ENCODE results near the gene CCR8.
"Not testable (repeated sequence)": the region's sequence is repeated elsewhere in the genome, so short reads cannot be mapped to it uniquely, and the experiment has no call there.

The CCR8 gene

DNA sequence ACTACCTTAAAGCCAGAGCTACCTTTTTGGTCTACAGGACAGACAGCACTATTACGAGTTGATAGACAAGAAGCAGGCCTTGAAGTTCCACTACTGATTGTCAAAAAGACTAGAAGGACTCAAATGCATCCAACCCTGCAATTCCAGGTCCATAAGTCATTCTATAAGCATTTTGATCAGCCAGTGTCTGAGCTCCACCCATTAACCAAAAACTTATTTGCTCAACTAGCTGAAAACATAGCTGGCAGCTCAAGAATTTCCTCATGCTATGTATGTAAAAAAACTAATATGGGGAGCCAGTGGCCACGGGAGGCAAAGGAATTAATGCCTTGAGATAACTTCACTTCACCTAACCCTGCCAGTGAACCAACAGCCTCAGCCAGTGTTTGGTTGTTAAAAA is 21.6 kb downstream of the CCR8 start:
- not testable (repeated sequence) for DNase-seq

GRCh38 chr3:39353168-39353927 is 23.8 kb downstream of the CCR8 start:
- DNase-seq: not testable (repeated sequence)

DNA sequence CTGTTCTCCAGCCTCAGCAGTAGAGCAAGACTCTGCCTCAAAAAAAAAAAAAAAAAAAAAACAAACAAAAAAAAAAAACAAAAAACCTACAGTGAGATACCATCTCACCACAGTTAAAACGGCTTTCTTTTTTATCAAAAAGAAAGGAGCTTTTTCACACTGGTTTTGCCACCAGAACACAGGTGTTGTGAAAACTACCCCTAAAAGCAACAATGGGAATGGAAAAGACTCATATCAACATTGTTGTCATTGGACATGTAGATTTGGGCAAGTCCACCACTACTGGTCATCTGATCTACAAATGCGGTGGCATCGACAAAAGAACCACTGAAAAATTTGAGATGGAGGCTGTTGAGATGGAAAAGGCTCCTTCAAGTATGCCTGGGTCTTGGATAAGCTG is 28.8 kb downstream of the CCR8 start:
- DNase-seq: no peak

GRCh38 chr3:39361252-39361927 is 31.9 kb downstream of the CCR8 start:
- no peak for DNase-seq

GRCh38 chr3:39362192-39362591 is 32.7 kb downstream of the CCR8 start:
- no peak for DNase-seq

DNA sequence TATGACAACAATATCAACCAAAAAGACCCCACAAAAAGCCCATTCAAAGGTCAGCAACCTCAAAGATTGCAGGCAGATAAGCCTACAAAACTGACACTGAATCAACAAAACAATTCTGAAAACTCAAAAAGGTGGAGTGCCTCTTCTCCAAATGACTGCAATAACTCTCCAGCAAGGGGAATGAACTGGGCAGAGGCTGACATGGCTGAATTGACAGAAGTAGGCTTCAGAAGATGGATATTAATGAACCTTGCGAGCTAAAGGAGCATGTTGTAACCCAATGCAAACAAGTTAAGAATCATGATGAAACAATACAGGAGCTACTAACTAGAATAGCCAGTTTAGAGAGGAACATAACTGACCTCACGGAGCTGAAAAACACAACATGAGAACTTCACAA is 33.3 kb downstream of the CCR8 start:
- DNase-seq: no peak

DNA sequence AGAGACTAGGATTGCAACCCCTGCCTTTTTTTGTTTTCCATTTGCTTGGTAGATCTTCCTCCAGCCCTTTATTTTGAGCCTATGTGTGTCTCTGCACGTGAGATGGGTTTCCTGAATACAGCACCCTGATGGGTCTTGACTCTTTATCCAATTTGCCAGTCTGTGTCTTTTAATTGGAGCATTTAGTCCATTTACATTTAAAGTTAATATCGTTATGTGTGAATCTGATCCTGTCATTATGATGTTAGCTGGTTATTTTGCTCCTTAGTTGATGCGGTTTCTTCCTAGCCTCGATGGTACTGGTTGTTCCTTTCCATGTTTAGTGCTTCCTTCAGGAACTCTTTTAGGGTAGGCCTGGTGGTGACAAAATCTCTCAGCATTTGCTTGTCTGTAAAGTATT is 40.9 kb downstream of the CCR8 start:
- not testable (repeated sequence) for DNase-seq

DNA sequence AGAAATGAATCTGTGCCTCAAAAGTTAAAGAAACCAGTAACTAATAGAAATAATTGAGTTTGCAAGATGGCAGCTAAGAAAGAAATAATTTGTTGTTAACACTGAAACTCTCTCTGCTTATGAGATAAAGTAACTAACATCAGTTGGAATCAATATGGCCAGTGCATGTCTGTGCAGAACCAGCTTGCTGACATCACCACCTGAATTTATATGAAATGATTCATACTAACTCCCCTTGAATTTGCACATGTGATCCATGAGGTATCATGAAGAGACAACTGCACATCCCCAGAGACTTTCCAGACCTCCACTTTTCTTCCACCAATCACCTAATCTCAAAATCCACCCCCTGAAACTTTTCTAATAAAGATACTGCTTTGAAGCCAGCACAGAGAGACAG is 43.3 kb downstream of the CCR8 start:
- DNase-seq: no peak

DNA sequence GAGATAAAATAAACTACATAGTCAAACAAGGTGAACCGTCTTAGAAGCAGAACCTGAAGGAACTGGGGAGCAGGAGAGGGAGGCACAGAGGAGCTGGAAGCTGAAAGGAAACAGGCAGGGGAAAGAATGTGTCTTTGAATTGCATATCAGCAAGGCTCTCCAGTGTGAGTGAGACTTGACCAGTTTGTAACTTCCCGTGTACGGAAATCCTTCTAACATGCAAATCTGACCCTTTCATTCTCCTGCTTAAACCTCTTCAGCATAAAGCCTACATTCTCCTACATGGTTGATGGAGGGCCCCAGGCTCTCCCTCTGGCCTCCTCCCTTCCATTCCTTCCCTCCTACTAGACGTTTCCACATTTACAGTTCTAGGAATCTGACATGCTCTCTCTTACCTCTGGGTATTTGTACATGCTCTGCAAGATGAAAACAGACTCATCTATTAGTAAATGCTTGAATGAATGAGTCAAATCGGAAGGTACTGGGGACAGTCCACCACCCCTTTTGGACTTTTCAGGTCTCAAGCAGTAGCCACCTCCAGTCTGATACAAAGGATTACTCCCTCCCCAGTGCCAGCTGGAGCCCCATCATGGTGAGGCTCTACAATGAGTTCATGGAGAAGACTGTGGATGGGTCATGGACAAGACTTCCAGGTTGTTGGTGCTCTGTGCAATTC is 47.6 kb downstream of the CCR8 start:
- no peak for DNase-seq

GRCh38 chr3:39378088-39378487 is 48.6 kb downstream of the CCR8 start:
- DNase-seq: no peak

- no peak for DNase-seq
These were observed 49.7 kb downstream of the CCR8 start for GRCh38 chr3:39378957-39379777.

DNA sequence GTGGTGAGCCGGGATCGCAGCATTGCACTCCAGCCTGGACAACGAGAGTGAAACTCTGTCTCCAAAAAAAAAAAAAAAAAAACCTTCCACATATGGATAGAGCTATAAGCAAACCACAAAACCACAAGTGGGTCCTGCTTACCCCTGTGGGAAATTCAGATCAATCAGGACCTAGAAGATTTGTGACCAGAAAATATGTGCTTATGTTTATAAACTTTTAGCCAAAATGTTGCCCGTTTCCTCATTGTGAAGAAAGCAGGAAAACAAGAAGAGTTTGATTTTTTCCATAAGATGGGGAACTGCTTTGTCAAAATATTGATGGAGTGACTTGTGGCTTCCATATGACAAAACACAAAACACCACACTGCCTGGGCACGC is 50.3 kb downstream of the CCR8 start:
- DNase-seq: no peak

- no peak for DNase-seq
These were observed 51.9 kb downstream of the CCR8 start for GRCh38 chr3:39381432-39381831.
